NT2/D1 (cell line): ENCODE measurements around the gene RIPOR3.

Experiments
- YY1 ChIP-seq: IDR thresholded peaks from 2 replicates; pipeline ENCODE4 v1.6.1; 2011; ENCODE audit not compliant: insufficient read length, insufficient read depth
- ZNF274 ChIP-seq: IDR thresholded peaks from 2 replicates; pipeline ENCODE4 v1.6.1; 2011; ENCODE audit warnings: mild to moderate bottlenecking, low read depth, low read length

GRCh38 chr20:50719328-50719727 lies 28.0 kb upstream of the RIPOR3 start:
- TF ChIP-seq YY1 (no peak), ZNF274 (no peak)
